GOT3 (cell line): ENCODE data around the gene NEK6.

Source experiments
- DNase-seq: peaks from one replicate; lab custom pipeline; 2025; ENCODE audit warnings: mixed read lengths; lab: John Stamatoyannopoulos, UW

Gene NEK6

GRCh38 chr9:124354346-124355038 is 96.7 kb downstream of the NEK6 start:
- DNase-seq, result no peak

- no peak for DNase-seq
Measured at GRCh38 chr9:124355039-124355940, 97.5 kb downstream of the NEK6 start.

- no peak for DNase-seq
Measured at GRCh38 chr9:124355941-124356744, 98.4 kb downstream of the NEK6 start.

GRCh38 chr9:124356745-124357390 is 99.1 kb downstream of the NEK6 start:
- no peak for DNase-seq

GRCh38 chr9:124357721-124358361 is 100.1 kb downstream of the NEK6 start:
- no peak for DNase-seq

GRCh38 chr9:124358631-124359030 is 100.9 kb downstream of the NEK6 start:
- DNase-seq, result no peak

- DNase-seq, result no peak
Measured at GRCh38 chr9:124359426-124359825, 101.7 kb downstream of the NEK6 start.

GRCh38 chr9:124359855-124360678 is 102.3 kb downstream of the NEK6 start:
- DNase-seq, result no peak

GRCh38 chr9:124361128-124361527 is 103.4 kb downstream of the NEK6 start:
- no peak for DNase-seq

- no peak for DNase-seq
Measured at GRCh38 chr9:124363326-124364096, 105.8 kb downstream of the NEK6 start.

- DNase-seq, result no peak
Measured at GRCh38 chr9:124364141-124364540, 106.4 kb downstream of the NEK6 start.

- DNase-seq, result no peak
Measured at GRCh38 chr9:124365036-124365435, 107.3 kb downstream of the NEK6 start.

GRCh38 chr9:124366476-124367220 is 108.9 kb downstream of the NEK6 start:
- no peak for DNase-seq

GRCh38 chr9:124368692-124369091 is 110.9 kb downstream of the NEK6 start:
- DNase-seq, result no peak

GRCh38 chr9:124369231-124369797 is 111.6 kb downstream of the NEK6 start:
- no peak for DNase-seq

- no peak for DNase-seq
Measured at GRCh38 chr9:124370896-124371582, 113.3 kb downstream of the NEK6 start.

GRCh38 chr9:124372038-124372437 is 114.3 kb downstream of the NEK6 start:
- DNase-seq, result no peak

GRCh38 chr9:124373386-124373785 is 115.6 kb downstream of the NEK6 start:
- no peak for DNase-seq
